Endothelial cell of umbilical vein (primary cell): Measurements from ENCODE around the gene HECW1.

Experiments used
- CTCF ChIP-seq, 2 donors: IDR thresholded peaks; 1 replicate in 1 of 2; 2 replicates in 1 of 2; pipeline ENCODE4 v1.5.1; 2011; ENCODE audit warnings: low read length in 2 of 2, mild to moderate bottlenecking in 2 of 2, moderate library complexity in 2 of 2, control low read depth in 1 of 2, inconsistent platforms in 1 of 2, low read depth in 1 of 2; ENCODE audit not compliant: insufficient read depth in 1 of 2; ENCODE audit errors: extremely low read depth in 1 of 2
- EZH2 ChIP-seq: IDR thresholded peaks from 2 replicates; pipeline ENCODE4 v1.6.1; 2012; ENCODE audit warnings: borderline replicate concordance, low read depth, mild to moderate bottlenecking, moderate library complexity, low read length, inconsistent platforms; ENCODE audit not compliant: severe bottlenecking
- FOS ChIP-seq: IDR thresholded peaks from 2 replicates; pipeline ENCODE4 v1.6.1; 2011; ENCODE audit warnings: mild to moderate bottlenecking, low read length, moderate library complexity, borderline replicate concordance; ENCODE audit not compliant: insufficient read depth
- GATA2 ChIP-seq: IDR thresholded peaks from 2 replicates; pipeline ENCODE4 v1.7.0; 2011; ENCODE audit warnings: low read depth, mild to moderate bottlenecking, moderate library complexity, mixed read lengths, low read length; ENCODE audit not compliant: insufficient read length, insufficient read depth
- JUN ChIP-seq: IDR thresholded peaks from 2 replicates; pipeline ENCODE4 v1.6.1; 2011; ENCODE audit warnings: borderline replicate concordance, low read depth; ENCODE audit not compliant: insufficient read length, insufficient read depth
- MYC ChIP-seq: IDR thresholded peaks from one replicate; pipeline ENCODE4 v1.6.1; 2011; ENCODE audit warnings: mild to moderate bottlenecking, low read depth, low read length
- POLR2A ChIP-seq: IDR thresholded peaks from 2 replicates; pipeline ENCODE4 v1.6.1; 2012; ENCODE audit warnings: low read depth, mild to moderate bottlenecking, control low read depth, low read length
- POLR2AphosphoS5 ChIP-seq: IDR thresholded peaks from 2 replicates; pipeline ENCODE4 v1.6.1; 2012; ENCODE audit warnings: low read depth, mild to moderate bottlenecking, control low read depth, low read length, moderate library complexity; ENCODE audit not compliant: insufficient read depth
- TF ChIP-seq, protein P1 (sequence below): IDR thresholded peaks from 2 replicates; pipeline ENCODE4 v1.6.1; 2011; ENCODE audit not compliant: insufficient read depth, insufficient read length

DNA sequence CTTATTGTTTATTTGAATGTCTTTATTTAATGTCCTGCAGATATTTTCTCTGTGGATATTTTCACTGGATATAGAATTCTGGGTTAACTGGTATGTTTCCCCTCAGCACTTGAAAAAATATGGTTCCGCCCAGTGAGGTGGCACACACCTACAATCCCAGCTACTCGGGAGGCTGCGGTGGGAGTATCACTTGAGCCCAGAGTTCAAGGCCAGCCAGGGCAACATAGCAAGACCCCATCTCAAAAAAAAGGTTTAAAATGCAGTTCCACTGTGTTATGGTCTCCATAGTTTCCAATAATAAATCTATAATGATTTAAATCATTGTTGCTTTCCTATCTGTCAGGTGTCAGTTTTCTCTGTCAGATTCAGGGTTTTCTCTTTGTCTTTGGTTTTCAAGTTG is 305.0 kb downstream of the HECW1 start:
- TF ChIP-seq CTCF (IDR thresholded peaks at IDR 0.05; ENCODE audit: extremely low read depth in 1 of 2, insufficient read depth in 1 of 2, low read depth in 1 of 2, low read length in 2 of 2) (no peak), POLR2A (no peak), POLR2AphosphoS5 (no peak), FOS (no peak), EZH2 (no peak), GATA2 (no peak), MYC (no peak), JUN (no peak)
- TF ChIP-seq, protein P1, sequence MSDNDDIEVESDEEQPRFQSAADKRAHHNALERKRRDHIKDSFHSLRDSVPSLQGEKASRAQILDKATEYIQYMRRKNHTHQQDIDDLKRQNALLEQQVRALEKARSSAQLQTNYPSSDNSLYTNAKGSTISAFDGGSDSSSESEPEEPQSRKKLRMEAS, result no peak
